ENCODE data around the gene CCL27. TPM values are rescaled to one million over a fixed set of nuclear protein-coding genes. Genes with fewer than 3 reads are reported as not detected.

The CCL27 gene
- total RNA-seq, 4 donors from 2014 or later = not detected

DNA sequence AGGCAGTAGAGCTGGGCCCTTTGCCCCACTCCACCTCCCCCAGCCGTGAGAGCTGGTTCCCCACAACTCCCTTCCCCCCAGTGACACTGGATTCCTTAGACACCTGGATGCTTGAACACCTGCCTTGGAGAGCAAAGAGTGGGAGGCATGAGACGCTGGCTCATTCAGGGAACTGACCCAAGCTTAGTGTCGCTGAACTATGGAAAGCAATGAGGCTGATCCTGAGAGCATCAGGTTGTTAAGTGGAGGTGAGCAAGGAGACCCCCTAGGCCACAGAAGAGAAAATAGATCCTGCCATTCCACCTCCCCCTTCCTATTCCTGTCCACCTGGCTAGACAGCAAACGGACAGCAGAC lies 26.6 kb upstream of the CCL27 start:
- 86% methylated on average over 4 of the region's 4 CpGs for WGBS
- Histone ChIP-seq H3K4me1 (peaks cover 0 to 13% (median 0%) of the 10 kb centered on the region in 4 donors), H3K27ac (replicated peaks in 1 of 4) (no peak overlapping the region), H3K36me3 (no peaks in the 10 kb centered on the region), H3K27me3 (no peaks in the 10 kb centered on the region), H3K9me3 (no peaks in the 10 kb centered on the region), H3K4me3 (no peak overlapping the region)
- no peak for DNase-seq (ENCODE audit: extremely low spot score)
- TF ChIP-seq POLR2A (IDR thresholded peaks at IDR 0.05; ENCODE audit: low read depth) (no peak), POLR2AphosphoS5 (IDR thresholded peaks at IDR 0.05) (no peak), EP300 (IDR thresholded peaks at IDR 0.05) (no peak), CTCF (IDR thresholded peaks at IDR 0.05) (no peak)
- intact Hi-C loops (cut with DNase I) = no loop called here

DNA sequence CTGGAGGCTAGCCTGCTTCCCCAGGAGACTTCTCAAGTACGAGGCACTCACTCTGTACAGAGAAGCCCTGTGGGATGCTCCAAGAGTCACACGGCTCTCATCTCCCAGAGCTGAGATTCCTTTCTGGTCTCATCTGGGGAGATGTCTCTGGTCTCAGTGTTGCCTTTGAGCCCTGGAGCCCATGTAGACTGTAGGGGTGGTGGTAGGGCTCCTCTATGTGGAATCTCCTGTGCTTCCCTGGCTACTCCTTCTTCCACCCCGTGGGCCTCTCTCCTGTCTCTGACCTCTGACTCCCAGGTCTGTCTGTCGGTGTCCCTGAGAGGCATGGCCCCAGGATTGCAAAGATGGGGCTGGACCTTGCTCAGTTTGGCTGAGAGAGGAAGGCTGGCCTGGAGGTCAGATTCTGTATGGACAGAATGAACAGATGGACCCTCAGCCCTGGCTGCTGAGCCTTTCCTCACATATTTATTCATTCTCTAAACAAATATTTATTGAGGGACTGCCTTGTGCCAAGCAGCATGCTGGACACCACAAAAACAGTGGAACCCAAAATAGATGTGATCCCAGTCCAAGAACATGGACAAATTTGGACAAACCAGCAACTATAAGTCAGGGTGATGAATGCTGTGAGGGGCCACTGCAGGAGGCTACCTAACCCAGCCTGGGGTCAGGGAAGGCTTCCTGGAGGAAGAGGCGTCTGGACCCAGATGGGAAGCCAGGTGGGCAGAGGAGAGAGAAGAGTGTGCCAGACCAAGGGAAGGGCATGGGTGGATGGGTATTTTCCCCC lies 26.1 kb upstream of the CCL27 start:
- Histone ChIP-seq H3K36me3 (peaks cover 0 to 1% (median 0%) of the 10 kb centered on the region in 4 donors), H3K27ac (replicated peaks in 1 of 4) (no peak overlapping the region), H3K9me3 (no peaks in the 10 kb centered on the region), H3K4me1 (peaks cover 0 to 13% (median 0%) of the 10 kb centered on the region in 4 donors), H3K27me3 (no peaks in the 10 kb centered on the region), H3K4me3 (no peak overlapping the region)
- 86% methylated on average over 2 of the region's 5 CpGs for WGBS
- TF ChIP-seq POLR2A (IDR thresholded peaks at IDR 0.05; ENCODE audit: low read depth) (no peak), CTCF (IDR thresholded peaks at IDR 0.05) (no peak), POLR2AphosphoS5 (IDR thresholded peaks at IDR 0.05) (no peak), EP300 (IDR thresholded peaks at IDR 0.05) (no peak)
- intact Hi-C loops (cut with DNase I) = no loop called here
- no peak for DNase-seq (ENCODE audit: extremely low spot score)

DNA sequence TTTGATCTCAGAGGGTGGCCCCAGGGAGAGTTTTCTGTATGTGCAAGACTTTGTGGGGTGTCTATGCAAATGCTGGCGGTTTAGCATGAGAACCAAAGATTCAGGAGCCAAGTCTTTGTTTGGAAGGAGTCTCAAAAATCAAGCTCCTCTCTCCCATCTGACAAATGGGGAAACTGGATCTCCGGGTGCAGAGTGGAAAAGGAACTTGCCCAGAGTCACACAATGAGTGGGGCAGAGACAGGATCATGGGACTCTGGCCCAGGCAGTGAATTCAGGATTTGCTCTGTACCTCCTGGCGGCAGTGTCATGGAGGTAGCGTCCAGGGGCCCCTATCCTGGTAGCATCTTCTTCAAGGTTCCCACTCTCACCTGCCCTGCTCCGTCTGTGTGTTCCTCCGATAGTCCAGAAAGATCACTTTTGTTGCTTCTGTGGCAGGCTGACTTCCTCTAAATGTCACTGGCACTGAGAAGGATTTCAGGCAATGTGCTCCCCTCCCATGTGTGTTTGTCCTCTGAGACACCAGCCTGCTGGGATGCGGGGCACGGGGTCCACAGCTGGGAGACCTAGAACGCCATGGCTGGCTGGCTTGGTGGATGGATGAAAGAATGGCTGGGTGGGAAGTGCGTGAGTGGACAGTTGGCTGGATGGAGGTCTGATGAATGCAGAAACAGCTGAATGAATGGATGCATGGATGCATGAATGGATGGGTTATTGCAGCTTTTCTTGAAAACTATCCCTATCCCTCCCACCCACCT lies 25.0 kb upstream of the CCL27 start:
- Histone ChIP-seq H3K4me3 (no peak overlapping the region), H3K36me3 (peaks cover 0 to 7% (median 1%) of the 10 kb centered on the region in 4 donors), H3K27me3 (no peaks in the 10 kb centered on the region), H3K27ac (replicated peaks in 1 of 4) (no peak overlapping the region), H3K9me3 (no peaks in the 10 kb centered on the region), H3K4me1 (peaks cover 0 to 13% (median 0%) of the 10 kb centered on the region in 4 donors)
- no peak for TF ChIP-seq POLR2A (IDR thresholded peaks at IDR 0.05; ENCODE audit: low read depth)
- TF ChIP-seq CTCF (IDR thresholded peaks at IDR 0.05) = no peak
- TF ChIP-seq EP300 (IDR thresholded peaks at IDR 0.05) = no peak
- WGBS = 86% methylated on average over 10 of the region's 10 CpGs
- intact Hi-C loops (cut with DNase I) = no loop called here
- no peak for DNase-seq (ENCODE audit: extremely low spot score)

- H3K27ac ChIP-seq (replicated peaks in 1 of 4) = no peak overlapping the region
- peaks cover 0 to 9% (median 4%) of the 10 kb centered on the region in 4 donors for H3K36me3 ChIP-seq
- H3K4me1 ChIP-seq = peaks cover 0 to 13% (median 0%) of the 10 kb centered on the region in 4 donors
- TF ChIP-seq EP300 (IDR thresholded peaks at IDR 0.05) (no peak), CTCF (IDR thresholded peaks at IDR 0.05) (no peak), POLR2A (IDR thresholded peaks at IDR 0.05; ENCODE audit: low read depth) (no peak), POLR2AphosphoS5 (IDR thresholded peaks at IDR 0.05) (no peak)
- intact Hi-C loops (cut with DNase I) = no loop called here
- no peak overlapping the region for H3K4me3 ChIP-seq
- H3K27me3 ChIP-seq = no peaks in the 10 kb centered on the region
- no peak for DNase-seq (ENCODE audit: extremely low spot score)
- WGBS = 77% methylated on average over 1 of the region's 1 CpG
- no peaks in the 10 kb centered on the region for H3K9me3 ChIP-seq
These were observed 24.3 kb upstream of the CCL27 start for GRCh38 chr9:34686732-34687131.
